Esophagus squamous epithelium (tissue), 4 donors: Measurements from ENCODE around the gene SOX6.

ENCODE experiments used
- POLR2A ChIP-seq, 4 donors: fragments of 450-650 bp; IDR thresholded peaks; one replicate each; pipeline ENCODE4 v1.6.1; 2017; ENCODE audit warnings: antibody characterized with exemption in 4 of 4, mild to moderate bottlenecking in 4 of 4, moderate library complexity in 3 of 4
- TF ChIP-seq, protein P1 (sequence below), 6 experiments: fragments of 450-650 bp in 4 of 6; fragments of 200-600 bp in 2 of 6; sonication (generic) in 2 of 6; IDR thresholded peaks; one replicate each; pipeline ENCODE4 v1.5.1; 2016 to 2019; ENCODE audit warnings: antibody characterized with exemption in 6 of 6, mild to moderate bottlenecking in 4 of 6, moderate library complexity in 4 of 6

DNA sequence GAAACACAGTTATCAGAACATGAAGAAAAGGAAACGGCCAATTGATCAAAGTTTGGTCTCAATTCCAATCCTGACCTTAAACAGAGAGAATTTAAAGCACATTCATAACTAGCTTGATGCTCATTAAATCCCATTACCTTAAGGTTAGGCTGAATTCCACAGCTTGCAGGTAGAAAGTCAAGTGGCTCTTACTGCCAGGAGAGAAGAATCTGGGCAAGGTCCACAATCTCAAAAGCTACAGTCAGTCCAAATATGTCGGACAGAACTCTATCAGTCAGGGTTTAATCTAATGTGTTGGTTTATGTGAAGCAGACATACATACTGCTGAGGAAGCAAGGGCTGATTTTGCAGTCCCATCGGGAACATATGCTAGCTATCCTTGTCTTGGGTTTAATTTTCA lies 348.8 kb downstream of the SOX6 start:
- no peak for TF ChIP-seq POLR2A (IDR thresholded peaks at IDR 0.05)
- TF ChIP-seq, protein P1, sequence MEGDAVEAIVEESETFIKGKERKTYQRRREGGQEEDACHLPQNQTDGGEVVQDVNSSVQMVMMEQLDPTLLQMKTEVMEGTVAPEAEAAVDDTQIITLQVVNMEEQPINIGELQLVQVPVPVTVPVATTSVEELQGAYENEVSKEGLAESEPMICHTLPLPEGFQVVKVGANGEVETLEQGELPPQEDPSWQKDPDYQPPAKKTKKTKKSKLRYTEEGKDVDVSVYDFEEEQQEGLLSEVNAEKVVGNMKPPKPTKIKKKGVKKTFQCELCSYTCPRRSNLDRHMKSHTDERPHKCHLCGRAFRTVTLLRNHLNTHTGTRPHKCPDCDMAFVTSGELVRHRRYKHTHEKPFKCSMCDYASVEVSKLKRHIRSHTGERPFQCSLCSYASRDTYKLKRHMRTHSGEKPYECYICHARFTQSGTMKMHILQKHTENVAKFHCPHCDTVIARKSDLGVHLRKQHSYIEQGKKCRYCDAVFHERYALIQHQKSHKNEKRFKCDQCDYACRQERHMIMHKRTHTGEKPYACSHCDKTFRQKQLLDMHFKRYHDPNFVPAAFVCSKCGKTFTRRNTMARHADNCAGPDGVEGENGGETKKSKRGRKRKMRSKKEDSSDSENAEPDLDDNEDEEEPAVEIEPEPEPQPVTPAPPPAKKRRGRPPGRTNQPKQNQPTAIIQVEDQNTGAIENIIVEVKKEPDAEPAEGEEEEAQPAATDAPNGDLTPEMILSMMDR (IDR thresholded peaks at IDR 0.05): no peak
